GM12874 (cell line): ENCODE results near the gene TMEM126A.

ENCODE experiments used
- TF ChIP-seq, protein P1 (sequence below): IDR thresholded peaks from 2 replicates; pipeline ENCODE4 v1.5.1; 2011; ENCODE audit warnings: low read depth, mild to moderate bottlenecking, control low read depth, low read length, moderate library complexity; ENCODE audit not compliant: insufficient read depth

TMEM126A gene

DNA sequence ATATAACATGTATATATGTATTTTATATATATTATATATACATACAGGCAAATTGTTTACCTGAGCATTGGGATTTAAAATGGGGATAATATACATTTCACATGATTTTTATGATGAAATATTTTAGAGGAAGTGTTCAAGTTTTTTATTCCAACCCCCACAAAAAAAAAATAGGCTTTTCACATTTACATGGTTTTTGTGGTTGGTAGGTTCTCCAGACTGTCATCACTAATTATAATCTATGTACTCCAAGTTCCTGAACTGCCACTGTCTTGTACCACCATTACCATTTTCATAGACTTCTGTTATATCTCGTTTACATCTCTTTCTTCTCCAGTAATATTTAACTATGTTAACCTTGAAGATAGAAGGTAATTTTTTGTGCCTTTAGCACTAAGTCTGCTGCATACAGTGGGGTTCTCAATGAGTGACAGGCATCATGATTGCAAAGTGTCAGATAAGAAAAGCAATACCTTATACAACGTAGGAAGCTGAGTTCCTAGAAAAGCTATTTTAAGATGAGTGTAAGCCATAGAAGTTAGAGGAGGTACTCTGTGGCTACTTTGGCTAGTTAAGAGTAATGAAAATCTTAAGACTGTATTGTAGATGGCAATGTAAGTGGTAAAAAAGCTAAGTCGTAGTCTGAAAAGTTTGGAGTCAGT lies 5.2 kb downstream of the TMEM126A start:
- TF ChIP-seq, protein P1, sequence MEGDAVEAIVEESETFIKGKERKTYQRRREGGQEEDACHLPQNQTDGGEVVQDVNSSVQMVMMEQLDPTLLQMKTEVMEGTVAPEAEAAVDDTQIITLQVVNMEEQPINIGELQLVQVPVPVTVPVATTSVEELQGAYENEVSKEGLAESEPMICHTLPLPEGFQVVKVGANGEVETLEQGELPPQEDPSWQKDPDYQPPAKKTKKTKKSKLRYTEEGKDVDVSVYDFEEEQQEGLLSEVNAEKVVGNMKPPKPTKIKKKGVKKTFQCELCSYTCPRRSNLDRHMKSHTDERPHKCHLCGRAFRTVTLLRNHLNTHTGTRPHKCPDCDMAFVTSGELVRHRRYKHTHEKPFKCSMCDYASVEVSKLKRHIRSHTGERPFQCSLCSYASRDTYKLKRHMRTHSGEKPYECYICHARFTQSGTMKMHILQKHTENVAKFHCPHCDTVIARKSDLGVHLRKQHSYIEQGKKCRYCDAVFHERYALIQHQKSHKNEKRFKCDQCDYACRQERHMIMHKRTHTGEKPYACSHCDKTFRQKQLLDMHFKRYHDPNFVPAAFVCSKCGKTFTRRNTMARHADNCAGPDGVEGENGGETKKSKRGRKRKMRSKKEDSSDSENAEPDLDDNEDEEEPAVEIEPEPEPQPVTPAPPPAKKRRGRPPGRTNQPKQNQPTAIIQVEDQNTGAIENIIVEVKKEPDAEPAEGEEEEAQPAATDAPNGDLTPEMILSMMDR, result no peak

DNA sequence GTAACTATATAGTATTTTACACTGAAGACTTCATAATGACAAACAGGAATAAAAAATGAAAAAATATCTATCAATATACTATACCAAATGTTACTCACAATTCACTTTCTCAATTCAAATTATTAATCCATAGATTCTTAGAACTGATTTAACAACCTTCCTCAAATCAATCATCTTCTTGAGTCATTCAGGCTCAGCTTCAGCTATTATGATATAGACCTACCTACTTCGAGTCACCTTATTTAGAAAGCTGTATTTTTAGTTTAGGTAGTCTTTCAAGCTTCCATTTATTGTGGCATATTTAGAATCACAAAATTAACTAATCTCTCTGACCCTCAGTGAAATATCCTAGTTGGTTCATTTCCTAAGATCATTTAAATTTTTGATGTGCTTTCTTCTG lies 9.0 kb downstream of the TMEM126A start:
- TF ChIP-seq, protein P1, result no peak

DNA sequence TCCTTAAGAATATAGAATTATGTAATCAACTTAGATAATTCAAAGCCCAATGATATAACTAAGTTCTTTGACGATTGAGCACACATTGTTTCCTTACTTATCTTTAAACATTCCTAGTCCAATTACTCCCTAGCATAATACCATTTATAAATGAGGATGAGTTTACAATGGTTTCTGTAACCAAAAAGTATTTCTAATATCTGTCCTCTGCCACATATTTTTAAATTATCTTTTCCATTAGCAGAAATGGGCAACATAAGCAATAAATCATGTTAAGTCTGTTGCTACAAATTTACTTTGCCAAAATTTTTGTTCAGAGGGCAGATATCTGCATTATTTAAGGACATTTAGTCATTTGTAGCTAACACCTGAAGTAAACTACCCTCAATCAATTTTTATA lies 10.4 kb downstream of the TMEM126A start:
- TF ChIP-seq, protein P1, result no peak

DNA sequence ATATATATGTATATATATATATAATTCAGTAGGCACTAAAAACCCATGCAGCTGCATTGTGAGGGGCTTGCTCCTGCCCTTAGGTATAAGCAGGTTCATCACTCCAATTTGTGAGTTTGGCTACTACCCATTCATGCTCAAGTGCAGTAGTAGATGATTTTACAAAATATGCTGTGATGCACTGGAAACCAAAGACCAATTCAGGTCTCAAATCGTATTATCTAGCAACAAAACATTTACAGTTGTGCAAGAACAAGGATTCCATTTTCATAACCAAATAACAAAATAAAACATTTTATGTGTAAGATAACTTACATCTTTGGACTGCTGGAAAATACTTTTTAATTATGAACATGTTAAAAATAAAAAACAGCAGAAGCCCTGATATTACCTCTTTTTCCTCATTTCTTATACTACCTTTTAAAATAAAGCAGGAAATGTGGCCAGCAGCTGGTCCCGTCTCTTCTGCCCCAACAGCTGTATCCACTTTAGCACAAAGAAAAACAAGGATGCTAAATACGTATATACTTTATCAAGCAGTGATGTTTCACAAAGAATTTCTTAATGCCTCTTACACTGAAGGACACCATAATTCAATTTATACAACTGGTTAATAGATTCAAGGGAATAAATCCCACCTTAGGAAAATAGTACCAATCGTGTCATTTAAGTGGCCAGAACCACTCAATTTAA lies 14.4 kb downstream of the TMEM126A start:
- TF ChIP-seq, protein P1, result no peak

DNA sequence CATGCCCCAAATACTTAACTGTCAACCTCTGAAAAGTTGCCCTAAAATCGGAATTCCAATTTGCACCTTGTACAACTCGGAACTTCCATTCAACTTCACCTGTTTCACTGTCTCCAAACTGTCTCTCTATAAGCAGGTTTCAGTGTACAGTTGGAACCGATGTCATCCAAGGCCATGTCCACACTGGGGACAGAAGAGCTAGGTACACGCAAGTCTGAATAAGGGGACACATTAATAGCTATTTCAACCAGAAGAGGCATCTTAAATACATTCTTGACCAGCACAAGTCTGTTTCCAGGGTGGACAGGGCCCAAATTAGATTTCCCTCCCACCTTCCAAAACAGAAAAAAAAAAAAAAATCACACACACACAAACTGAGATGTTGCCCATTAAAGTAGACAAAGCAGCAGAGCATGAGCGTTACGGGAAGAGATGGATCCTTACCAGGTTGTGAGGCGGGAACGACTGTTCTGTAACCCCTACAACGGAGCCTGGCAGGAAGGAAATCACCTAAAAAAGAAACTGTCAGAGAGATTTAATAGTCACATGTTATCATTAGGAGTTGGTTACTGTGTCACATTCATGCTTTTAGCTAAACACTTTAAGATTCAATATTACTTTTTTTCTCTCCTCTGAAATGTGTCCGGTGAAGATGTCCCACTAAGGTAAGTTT lies 15.4 kb downstream of the TMEM126A start:
- TF ChIP-seq, protein P1, result no peak

DNA sequence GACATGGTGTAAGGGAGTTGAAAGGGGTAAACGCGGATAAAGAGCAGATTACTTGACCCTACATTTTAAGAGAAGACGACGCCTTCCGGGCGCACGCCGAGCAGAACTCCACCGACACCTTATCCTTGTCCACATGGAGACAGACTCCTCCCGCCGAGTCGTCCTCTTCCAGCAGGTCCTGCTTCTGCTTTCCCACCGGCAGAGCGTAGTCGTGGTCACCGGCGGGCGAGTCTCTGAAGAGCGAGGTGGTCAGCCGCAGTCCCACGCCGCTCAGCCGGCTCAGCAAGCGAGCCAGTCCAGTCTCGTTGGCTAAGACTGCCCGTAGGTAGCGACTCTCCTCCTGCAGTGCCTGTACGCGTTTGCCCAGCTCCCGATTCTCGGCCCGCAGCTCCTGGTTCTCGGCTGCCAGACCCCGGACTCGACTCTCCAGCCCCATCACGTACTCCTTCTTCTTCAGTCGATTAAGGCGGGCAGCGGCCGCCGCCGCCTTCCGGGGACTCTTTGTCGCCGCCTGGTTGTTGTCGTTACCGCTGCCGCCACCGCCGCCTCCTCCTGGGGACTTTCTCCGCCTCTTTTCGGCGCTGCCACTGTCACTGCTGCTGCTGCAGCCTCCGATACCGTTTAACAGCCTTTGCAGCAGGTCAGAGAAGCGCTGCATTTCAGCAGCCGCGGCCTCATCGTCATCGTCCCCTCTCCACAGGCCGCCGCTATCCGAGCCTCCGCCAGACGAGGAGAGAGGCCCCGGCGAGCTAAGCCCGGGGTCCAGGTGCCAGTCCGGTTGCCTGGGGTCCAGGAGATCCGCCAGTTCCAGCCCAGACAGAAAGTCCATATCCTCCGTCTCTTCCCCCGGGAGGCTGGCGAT lies 16.2 kb downstream of the TMEM126A start:
- TF ChIP-seq, protein P1, result peak; percentile 74
